HCT116 (cell line): ENCODE measurements around the gene KBTBD2.
"Not testable (repeated sequence)": the region's sequence is repeated elsewhere in the genome, so short reads cannot be mapped to it uniquely, and the experiment has no call there.

ENCODE experiments used
- EGR1 ChIP-seq: IDR thresholded peaks from 2 replicates; pipeline ENCODE4 v1.6.1; 2012; ENCODE audit warnings: low read depth
- EZH2 ChIP-seq: fragments of 200-600 bp; sonication (generic); IDR thresholded peaks from 2 replicates; pipeline ENCODE4 v1.6.1; 2017; ENCODE audit warnings: antibody characterized with exemption, mixed run types
- EZH2phosphoT487 ChIP-seq: fragments of 200-600 bp; IDR thresholded peaks from 2 replicates; pipeline ENCODE4 v1.6.1; 2018; ENCODE audit warnings: antibody characterized with exemption, borderline replicate concordance
- POLR2A ChIP-seq: IDR thresholded peaks from 2 replicates; pipeline ENCODE4 v1.7.0; 2011; ENCODE audit warnings: borderline replicate concordance; ENCODE audit not compliant: insufficient read depth, insufficient read length; ENCODE audit errors: extremely low read depth
- POLR2AphosphoS5 ChIP-seq: IDR thresholded peaks from 2 replicates; pipeline ENCODE4 v1.6.1; 2011; ENCODE audit warnings: mild to moderate bottlenecking, low read depth, low read length, moderate library complexity
- REST ChIP-seq: IDR thresholded peaks from 2 replicates; pipeline ENCODE4 v1.6.1; 2012; ENCODE audit warnings: low read depth
- TCF7L2 ChIP-seq: IDR thresholded peaks from 2 replicates; pipeline ENCODE4 v1.7.0; 2011; ENCODE audit warnings: borderline replicate concordance, inconsistent platforms; ENCODE audit not compliant: insufficient read depth, insufficient read length; ENCODE audit errors: extremely low read depth
- TF ChIP-seq, protein P1 (sequence below), 3 experiments: fragments of 200-600 bp in 1 of 3; sonication (generic) in 1 of 3; IDR thresholded peaks in 2 of 3; conservative IDR thresholded peaks in 1 of 3; 2 replicates each; pipeline ENCODE4 v1.5.1; 2012 to 2017; ENCODE audit warnings: low read depth in 2 of 3, low read length in 2 of 3, antibody characterized with exemption in 1 of 3, borderline replicate concordance in 1 of 3, control low read depth in 1 of 3, mild to moderate bottlenecking in 1 of 3, mixed read lengths in 1 of 3, mixed run types in 1 of 3, moderate library complexity in 1 of 3; ENCODE audit not compliant: insufficient read depth in 1 of 3
- TF ChIP-seq, protein P2 (sequence below): IDR thresholded peaks from 2 replicates; pipeline ENCODE4 v1.6.1; 2012

- TF ChIP-seq POLR2AphosphoS5, EGR1, EZH2, POLR2A, TCF7L2, REST, EZH2phosphoT487: not testable (repeated sequence)
- TF ChIP-seq, protein P1, sequence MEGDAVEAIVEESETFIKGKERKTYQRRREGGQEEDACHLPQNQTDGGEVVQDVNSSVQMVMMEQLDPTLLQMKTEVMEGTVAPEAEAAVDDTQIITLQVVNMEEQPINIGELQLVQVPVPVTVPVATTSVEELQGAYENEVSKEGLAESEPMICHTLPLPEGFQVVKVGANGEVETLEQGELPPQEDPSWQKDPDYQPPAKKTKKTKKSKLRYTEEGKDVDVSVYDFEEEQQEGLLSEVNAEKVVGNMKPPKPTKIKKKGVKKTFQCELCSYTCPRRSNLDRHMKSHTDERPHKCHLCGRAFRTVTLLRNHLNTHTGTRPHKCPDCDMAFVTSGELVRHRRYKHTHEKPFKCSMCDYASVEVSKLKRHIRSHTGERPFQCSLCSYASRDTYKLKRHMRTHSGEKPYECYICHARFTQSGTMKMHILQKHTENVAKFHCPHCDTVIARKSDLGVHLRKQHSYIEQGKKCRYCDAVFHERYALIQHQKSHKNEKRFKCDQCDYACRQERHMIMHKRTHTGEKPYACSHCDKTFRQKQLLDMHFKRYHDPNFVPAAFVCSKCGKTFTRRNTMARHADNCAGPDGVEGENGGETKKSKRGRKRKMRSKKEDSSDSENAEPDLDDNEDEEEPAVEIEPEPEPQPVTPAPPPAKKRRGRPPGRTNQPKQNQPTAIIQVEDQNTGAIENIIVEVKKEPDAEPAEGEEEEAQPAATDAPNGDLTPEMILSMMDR (IDR thresholded peaks at IDR 0.05 in 2 of 3, conservative IDR thresholded peaks at IDR 0.05 in 1 of 3; ENCODE audit: borderline replicate concordance in 1 of 3, insufficient read depth in 1 of 3, low read depth in 2 of 3, low read length in 2 of 3) = not testable (repeated sequence)
- TF ChIP-seq, protein P2, sequence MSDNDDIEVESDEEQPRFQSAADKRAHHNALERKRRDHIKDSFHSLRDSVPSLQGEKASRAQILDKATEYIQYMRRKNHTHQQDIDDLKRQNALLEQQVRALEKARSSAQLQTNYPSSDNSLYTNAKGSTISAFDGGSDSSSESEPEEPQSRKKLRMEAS = not testable (repeated sequence)
Observed at GRCh38 chr7:32839846-32840245, 51.7 kb downstream of the KBTBD2 start.
